GM23338 (cell line): ENCODE measurements around the gene STAP2. TPM values are rescaled to one million over a fixed set of nuclear protein-coding genes. Genes with fewer than 3 reads are reported as not detected.

Experiments
- ATAC-seq: fragments of 200-7000 bp; cut with Tn5 transposase; 3 replicates; pipeline ENCODE4 v1.9.1; 2020
- DNase-seq: peaks from one replicate; pipeline ENCODE4 v3.0.0-alpha.2; 2015; ENCODE audit warnings: low spot score
- H2AFZ ChIP-seq: fragments of 200-600 bp; sonication (generic); 2 replicates; pipeline ENCODE4 v1.8.0; 2016; ENCODE audit warnings: antibody characterized with exemption, mild to moderate bottlenecking, moderate library complexity
- H3F3A ChIP-seq: fragments of 200-600 bp; sonication (generic); replicated peaks from 2 replicates; pipeline ENCODE4 v1.8.0; 2017; ENCODE audit warnings: antibody characterized with exemption, mixed run types, low read depth
- H3K27ac ChIP-seq: fragments of 200-600 bp; sonication (generic); 2 replicates; pipeline ENCODE4 v1.6.1; 2016; ENCODE audit warnings: low read depth
- H3K27me3 ChIP-seq: fragments of 200-600 bp; sonication (generic); 2 replicates; pipeline ENCODE4 v1.8.0; 2016; ENCODE audit warnings: mild to moderate bottlenecking, mixed run types, moderate library complexity; ENCODE audit not compliant: insufficient read depth
- H3K36me3 ChIP-seq: fragments of 200-600 bp; sonication (generic); 2 replicates; pipeline ENCODE4 v1.8.0; 2016; ENCODE audit warnings: mild to moderate bottlenecking; ENCODE audit not compliant: insufficient read depth
- H3K4me1 ChIP-seq: fragments of 200-600 bp; sonication (generic); 2 replicates; pipeline ENCODE4 v1.8.0; 2016; ENCODE audit warnings: mild to moderate bottlenecking, moderate library complexity; ENCODE audit not compliant: insufficient read depth
- H3K4me2 ChIP-seq: fragments of 200-600 bp; sonication (generic); 2 replicates; pipeline ENCODE4 v1.7.1; 2017; ENCODE audit warnings: mixed run types
- H3K4me3 ChIP-seq: fragments of 200-600 bp; sonication (generic); 2 replicates; pipeline ENCODE4 v1.6.1; 2016; ENCODE audit warnings: mixed run types
- H3K79me2 ChIP-seq: fragments of 200-600 bp; sonication (generic); replicated peaks from 2 replicates; pipeline ENCODE4 v1.8.0; 2017; ENCODE audit warnings: mild to moderate bottlenecking; ENCODE audit not compliant: insufficient read depth
- H3K9me2 ChIP-seq: fragments of 200-600 bp; sonication (generic); 2 replicates; pipeline ENCODE4 v1.8.0; 2017; ENCODE audit not compliant: insufficient read depth
- H4K20me1 ChIP-seq: fragments of 200-600 bp; sonication (generic); replicated peaks from 2 replicates; pipeline ENCODE4 v1.8.0; 2017; ENCODE audit warnings: mild to moderate bottlenecking; ENCODE audit not compliant: insufficient read depth
- H3K27ac Mint-ChIP-seq: 2 replicates; pipeline ENCODE4 v1.8.0; 2020; ENCODE audit warnings: inconsistent platforms, mild to moderate bottlenecking, moderate library complexity, mixed read lengths
- H3K27me3 Mint-ChIP-seq: 3 replicates; pipeline ENCODE4 v1.8.0; 2022; ENCODE audit warnings: low read depth, mild to moderate bottlenecking, moderate library complexity, mixed read lengths, inconsistent platforms; ENCODE audit not compliant: insufficient read depth, poor library complexity
- H3K36me3 Mint-ChIP-seq: 3 replicates; pipeline ENCODE4 v1.8.0; 2021; ENCODE audit warnings: low read depth, mild to moderate bottlenecking, inconsistent platforms, moderate library complexity, mixed read lengths
- H3K4me1 Mint-ChIP-seq: 3 replicates; pipeline ENCODE4 v1.8.0; 2020; ENCODE audit warnings: mild to moderate bottlenecking, inconsistent platforms, mixed read lengths
- H3K4me3 Mint-ChIP-seq: 3 replicates; pipeline ENCODE4 v1.8.0; 2021; ENCODE audit warnings: moderate library complexity, mild to moderate bottlenecking, inconsistent platforms, mixed read lengths
- H3K9me3 Mint-ChIP-seq: 3 replicates; pipeline ENCODE4 v1.8.0; 2020; ENCODE audit warnings: moderate library complexity, mild to moderate bottlenecking, inconsistent platforms, mixed read lengths
- EZH2 ChIP-seq: fragments of 200-600 bp; sonication (generic); IDR thresholded peaks from one replicate; pipeline ENCODE4 v1.8.0; 2017; ENCODE audit warnings: antibody characterized with exemption, mild to moderate bottlenecking, low read depth; ENCODE audit not compliant: unreplicated experiment
- JUNB ChIP-seq: IDR thresholded peaks from one replicate; pipeline ENCODE4 v1.6.1; 2016; ENCODE audit warnings: antibody characterized with exemption; ENCODE audit not compliant: unreplicated experiment
- NANOG ChIP-seq: IDR thresholded peaks from 2 replicates; pipeline ENCODE4 v1.6.1; 2016; ENCODE audit warnings: antibody characterized with exemption, borderline replicate concordance
- polyA plus RNA-seq: library from polyadenylated mRNA; unstranded; fragments of >200 nt; fragmentation: Nextera tagmentation; extraction: Ambion mirVana; gene quantifications from 2 replicates; pipeline ENCODE4 v1.2.1, GENCODE V29; 2016
- total RNA-seq: library from RNA; depleted of rRNA; stranded (reverse); fragments of >200 nt; shearing (Covaris generic); gene quantifications from 2 replicates; pipeline ENCODE4 v1.2.3, GENCODE V29; 2014
- TF ChIP-seq, protein P1 (sequence below): IDR thresholded peaks from 2 replicates; pipeline ENCODE4 v1.6.1; 2016; ENCODE audit warnings: antibody characterized with exemption

The STAP2 gene
- total and polyA plus RNA-seq, 2 experiments from 2014 or later: 15.1 to 20.7 TPM

GRCh38 chr19:4303819-4304537 is 34.6 kb downstream of the STAP2 start:
- Histone ChIP-seq H3K79me2 (no peaks in the 10 kb centered on the region), H3K4me3 (peak overlapping the region; percentile 51), H3K4me1 (no peaks in the 10 kb centered on the region; the same call in 1 of the 2 replicates), H3K9me2 (no peaks in the 10 kb centered on the region), H3K36me3 (peaks cover 6% of the 10 kb centered on the region; the same call in 1 of the 2 replicates), H2AFZ (peak overlapping the region; percentile 76), H4K20me1 (no peaks in the 10 kb centered on the region), H3K27me3 (no peaks in the 10 kb centered on the region), H3F3A (0 out of 2 replicates have a peak, but pooled peaks cover 8% of the 10 kb centered on the region), H3K4me2 (peak overlapping the region; percentile 69), H3K27ac (no peak overlapping the region)
- DNase-seq (no peak), ATAC-seq (no peak)
- H3K27me3 Mint-ChIP-seq: peaks cover 7% of the 10 kb centered on the region
- H3K4me1 Mint-ChIP-seq: peaks cover 15% of the 10 kb centered on the region
- peaks cover 31% of the 10 kb centered on the region for H3K36me3 Mint-ChIP-seq
- TF ChIP-seq NANOG (no peak), EZH2 (no peak), JUNB (no peak)
- TF ChIP-seq, protein P1, sequence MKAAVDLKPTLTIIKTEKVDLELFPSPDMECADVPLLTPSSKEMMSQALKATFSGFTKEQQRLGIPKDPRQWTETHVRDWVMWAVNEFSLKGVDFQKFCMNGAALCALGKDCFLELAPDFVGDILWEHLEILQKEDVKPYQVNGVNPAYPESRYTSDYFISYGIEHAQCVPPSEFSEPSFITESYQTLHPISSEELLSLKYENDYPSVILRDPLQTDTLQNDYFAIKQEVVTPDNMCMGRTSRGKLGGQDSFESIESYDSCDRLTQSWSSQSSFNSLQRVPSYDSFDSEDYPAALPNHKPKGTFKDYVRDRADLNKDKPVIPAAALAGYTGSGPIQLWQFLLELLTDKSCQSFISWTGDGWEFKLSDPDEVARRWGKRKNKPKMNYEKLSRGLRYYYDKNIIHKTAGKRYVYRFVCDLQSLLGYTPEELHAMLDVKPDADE: no peak; the same call in 1 of the 2 replicates
- no peaks in the 10 kb centered on the region; the same call in 2 of the 3 replicates for H3K9me3 Mint-ChIP-seq
- H3K4me3 Mint-ChIP-seq: peak overlapping the region; percentile 63
- no peak overlapping the region for H3K27ac Mint-ChIP-seq

DNA sequence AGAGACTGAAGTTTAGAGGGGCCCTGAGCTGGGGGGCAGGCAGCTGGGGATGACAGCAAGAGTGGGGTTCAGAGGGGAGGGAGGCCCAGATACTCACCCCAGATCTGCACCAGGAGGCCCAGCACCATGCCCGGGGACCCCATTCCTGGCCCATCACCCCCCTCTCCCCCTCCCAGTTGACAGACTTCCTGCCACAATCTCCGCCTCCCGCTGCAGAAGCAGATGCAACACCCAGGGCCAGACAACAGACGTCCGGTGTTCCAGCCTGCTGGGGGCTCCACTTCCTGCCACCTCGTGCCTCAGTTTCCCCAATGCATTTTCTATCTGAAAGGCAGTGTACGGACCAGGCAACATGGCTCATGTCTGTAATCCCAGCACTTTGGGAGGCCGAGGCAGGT is 36.4 kb downstream of the STAP2 start, which contains the start of gene TMIGD2:
Gene TMIGD2, minus strand, starts transcription at position 147 of the 398 bp plus-strand sequence. Its CDS starts 4 bp downstream, at position 143.
- Histone ChIP-seq H4K20me1 (no peaks in the 10 kb centered on the region), H3K4me3 (no peak within 1 kb of the TSS), H3K9me2 (no peaks in the 10 kb centered on the region), H3K27ac (no peak within 1 kb of the TSS), H2AFZ (peak within 1 kb of the TSS; percentile 75; the same call in 1 of the 2 replicates), H3K4me1 (no peaks in the 10 kb centered on the region; the same call in 1 of the 2 replicates), H3K36me3 (no peaks in the 10 kb centered on the region), H3K27me3 (no peaks in the 10 kb centered on the region), H3F3A (0 out of 2 replicates have a peak, but pooled peaks cover 8% of the 10 kb centered on the region), H3K79me2 (no peaks in the 10 kb centered on the region), H3K4me2 (no peak within 1 kb of the TSS)
- Mint-ChIP-seq H3K36me3 (peaks cover 16% of the 10 kb centered on the region), H3K27ac (no peak within 1 kb of the TSS), H3K4me3 (no peak within 1 kb of the TSS; the same call in 2 of the 3 replicates), H3K27me3 (peaks cover 8% of the 10 kb centered on the region), H3K9me3 (no peaks in the 10 kb centered on the region; the same call in 2 of the 3 replicates), H3K4me1 (peaks cover 15% of the 10 kb centered on the region)
- DNase-seq (no peak), ATAC-seq (no peak)
- TF ChIP-seq, protein P1: no peak
